Fibroblast of pulmonary artery (primary cell): ENCODE measurements around the gene SPINDOC.

Source experiments
- DNase-seq: peaks from one replicate; pipeline ENCODE4 v3.0.0-alpha.2; 2010; ENCODE audit warnings: low read depth
- H3K4me3 ChIP-seq: replicated peaks from 2 replicates; pipeline ENCODE4 v1.5.1; 2011; ENCODE audit warnings: low read depth, mild to moderate bottlenecking, control low read depth, low read length, moderate library complexity
- CTCF ChIP-seq: IDR thresholded peaks from 2 replicates; pipeline ENCODE4 v1.5.1; 2011; ENCODE audit warnings: mild to moderate bottlenecking, control low read depth, low read length, inconsistent platforms; ENCODE audit errors: missing control alignments

The SPINDOC gene

GRCh38 chr11:63840356-63841060 is 27.3 kb downstream of the SPINDOC start:
- peak overlapping the region; percentile 78 for H3K4me3 ChIP-seq
- DNase-seq: no peak
- TF ChIP-seq CTCF: no peak

- no peak for TF ChIP-seq CTCF
- peak; percentile 39 for DNase-seq
- H3K4me3 ChIP-seq: peak overlapping the region; percentile 78
These were observed 28.3 kb downstream of the SPINDOC start for GRCh38 chr11:63841554-63841953.

- no peak overlapping the region for H3K4me3 ChIP-seq
- no peak for DNase-seq
- no peak for TF ChIP-seq CTCF
These were observed 29.8 kb downstream of the SPINDOC start for GRCh38 chr11:63843041-63843440.

DNA sequence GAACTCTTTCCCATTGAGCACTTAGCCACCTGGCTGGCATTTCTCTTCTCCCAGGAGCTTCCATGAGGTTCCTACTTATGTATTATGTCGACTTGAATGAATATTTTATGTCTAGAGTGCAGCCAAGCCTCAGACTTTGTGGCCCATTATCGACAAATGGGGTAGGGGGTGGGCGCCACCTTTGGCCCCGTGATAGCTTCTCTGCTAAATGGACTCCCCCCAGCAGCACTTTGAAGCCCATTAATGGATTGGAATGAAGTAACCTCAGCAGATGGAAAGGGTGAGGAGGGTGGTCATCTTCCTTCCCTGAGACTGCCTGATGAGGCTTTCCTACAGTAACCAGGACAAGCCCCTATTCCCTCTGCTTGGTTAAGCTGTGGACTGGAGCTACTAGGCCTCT is 31.6 kb downstream of the SPINDOC start:
- no peak for DNase-seq
- no peak overlapping the region for H3K4me3 ChIP-seq
- no peak for TF ChIP-seq CTCF

DNA sequence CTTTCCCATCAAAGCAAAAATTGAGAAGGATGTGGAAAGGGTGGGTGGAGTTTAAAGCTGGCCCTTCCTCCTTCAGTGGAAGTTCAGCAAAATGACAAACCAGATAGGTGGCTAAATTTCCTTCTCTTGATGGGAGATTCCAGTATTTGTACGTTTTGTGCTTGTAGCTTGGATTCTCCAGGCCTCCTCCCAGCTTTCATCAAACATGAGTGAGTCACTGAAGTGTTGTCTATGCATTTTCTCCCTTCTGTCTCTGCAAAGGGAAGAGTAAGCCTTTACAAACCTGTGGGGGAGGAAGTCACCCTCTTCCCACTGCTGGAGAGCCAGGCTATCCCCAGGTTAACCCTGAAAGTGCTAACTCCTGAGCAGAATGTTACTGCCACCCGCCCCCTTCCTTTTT is 32.0 kb downstream of the SPINDOC start:
- no peak overlapping the region for H3K4me3 ChIP-seq
- peak; percentile 83 for DNase-seq
- TF ChIP-seq CTCF: no peak

- TF ChIP-seq CTCF: no peak
- H3K4me3 ChIP-seq: no peak overlapping the region
- DNase-seq: no peak
These were observed 32.7 kb downstream of the SPINDOC start for GRCh38 chr11:63845911-63846310.

DNA sequence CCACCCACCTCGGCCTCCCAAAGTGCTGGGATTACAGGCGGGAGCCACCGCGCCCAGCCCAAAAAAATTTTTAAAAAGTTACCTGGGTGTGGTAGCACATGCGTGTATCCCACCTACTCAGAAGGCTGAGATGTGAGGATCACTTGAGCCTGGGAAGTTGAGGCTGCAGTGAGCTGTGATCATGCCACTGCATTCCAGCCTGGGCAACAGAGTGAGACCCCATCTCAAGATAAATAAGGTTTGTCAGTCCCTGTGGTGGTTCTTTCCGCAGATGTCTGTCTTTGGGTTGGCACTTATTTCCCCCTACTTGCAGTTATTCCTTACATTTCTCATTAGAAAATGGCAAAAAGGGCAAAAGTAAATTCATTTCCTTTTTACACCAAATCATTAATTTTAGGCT is 33.6 kb downstream of the SPINDOC start:
- TF ChIP-seq CTCF: no peak
- no peak for DNase-seq
- H3K4me3 ChIP-seq: no peak overlapping the region
